Measurements from ENCODE around the gene CNMD. TPM values are rescaled to one million over a fixed set of nuclear protein-coding genes. Genes with fewer than 3 reads are reported as not detected.
"Not testable (repeated sequence)": the region's sequence is repeated elsewhere in the genome, so short reads cannot be mapped to it uniquely, and the experiment has no call there.

The CNMD gene
- total RNA-seq, 1 experiment from 2014 or later = 2.6 TPM

DNA sequence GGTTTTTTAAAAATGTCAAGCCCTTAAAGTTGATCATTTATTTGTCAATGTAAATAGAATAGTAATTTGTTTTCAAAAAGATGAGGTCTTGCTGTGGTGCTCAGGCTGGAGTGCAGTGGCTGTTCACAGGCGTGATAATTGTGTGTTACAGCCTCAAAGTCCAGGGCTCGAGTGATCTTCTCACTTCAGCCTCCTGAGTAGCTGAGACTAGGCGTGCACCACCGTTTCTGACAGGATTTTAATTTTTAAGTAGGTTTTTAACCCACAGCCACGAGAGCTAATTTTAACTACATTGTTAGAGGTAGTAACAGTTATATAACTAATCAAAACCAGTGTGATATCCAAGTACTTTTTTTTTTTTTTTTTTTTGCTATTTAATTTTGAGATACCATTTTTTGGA, 43.1 kb downstream of the CNMD start:
- H3K9me3 ChIP-seq (ENCODE audit: low read depth, low read length, poor library complexity, severe bottlenecking) = no peaks in the 10 kb centered on the region
- TF ChIP-seq CTCF (conservative IDR thresholded peaks at IDR 0.05; ENCODE audit: low read depth, low read length) (no peak), EZH2 (IDR thresholded peaks at IDR 0.05; ENCODE audit: borderline replicate concordance, low read depth, low read length, poor library complexity, severe bottlenecking) (no peak)
- no peak overlapping the region for H3K4me3 ChIP-seq (ENCODE audit: low read depth, low read length, poor library complexity, severe bottlenecking)
- intact Hi-C loops (cut with micrococcal nuclease; ENCODE audit: unreplicated experiment) = no loop called here
- BruUV-seq (replicated peaks) = no TSS peak
- no peaks in the 10 kb centered on the region for H3K4me1 ChIP-seq (ENCODE audit: insufficient read depth, low read length, poor library complexity, severe bottlenecking)
- H3K27ac ChIP-seq (ENCODE audit: low read depth, low read length, poor library complexity, severe bottlenecking) = no peak overlapping the region
- no peaks in the 10 kb centered on the region for H3K27me3 ChIP-seq (replicated peaks; ENCODE audit: insufficient read depth, low read depth, low read length, poor library complexity)
- H3K36me3 ChIP-seq (ENCODE audit: insufficient read depth, low read length, poor library complexity, severe bottlenecking) = no peaks in the 10 kb centered on the region
- CTCF ChIA-PET = no interaction called here
- POLR2A ChIA-PET (ENCODE audit: low non-redundant PET) = no interaction called here
- DNase-seq (ENCODE audit: low spot score) = no peak

- intact Hi-C loops (cut with micrococcal nuclease; ENCODE audit: unreplicated experiment) = no loop called here
- POLR2A ChIA-PET (ENCODE audit: low non-redundant PET) = no interaction called here
- Histone ChIP-seq H3K4me1 (ENCODE audit: insufficient read depth, low read length, poor library complexity, severe bottlenecking) (no peaks in the 10 kb centered on the region), H3K36me3 (ENCODE audit: insufficient read depth, low read length, poor library complexity, severe bottlenecking) (no peaks in the 10 kb centered on the region), H3K9me3 (ENCODE audit: low read depth, low read length, poor library complexity, severe bottlenecking) (no peaks in the 10 kb centered on the region), H3K27me3 (replicated peaks; ENCODE audit: insufficient read depth, low read depth, low read length, poor library complexity) (no peaks in the 10 kb centered on the region), H3K4me3 (ENCODE audit: low read depth, low read length, poor library complexity, severe bottlenecking) (no peak overlapping the region), H3K27ac (ENCODE audit: low read depth, low read length, poor library complexity, severe bottlenecking) (no peak overlapping the region)
- TF ChIP-seq CTCF (conservative IDR thresholded peaks at IDR 0.05; ENCODE audit: low read depth, low read length) (no peak), EZH2 (IDR thresholded peaks at IDR 0.05; ENCODE audit: borderline replicate concordance, low read depth, low read length, poor library complexity, severe bottlenecking) (no peak)
- BruUV-seq (replicated peaks) = no TSS peak
- CTCF ChIA-PET = no interaction called here
- DNase-seq (ENCODE audit: low spot score) = no peak
Measured at GRCh38 chr13:52695856-52696255, 43.8 kb downstream of the CNMD start.

DNA sequence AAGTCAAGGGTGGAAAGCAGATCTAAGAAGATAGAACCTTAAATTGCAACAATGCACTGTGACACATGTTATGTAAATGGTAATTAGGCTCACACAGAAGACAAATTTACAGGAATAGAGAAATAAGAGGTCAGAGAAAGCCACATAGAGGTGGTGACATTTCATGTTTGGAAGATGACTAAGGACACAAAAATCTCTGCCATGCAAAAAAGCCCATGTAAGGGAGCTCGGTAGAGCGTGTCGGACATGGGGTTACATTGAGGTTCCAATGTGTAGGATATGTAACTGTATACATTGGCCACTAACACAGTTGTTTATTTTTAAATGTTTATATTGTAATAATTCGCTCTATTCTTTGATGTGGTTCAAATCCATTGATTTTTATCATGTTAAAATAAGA, 53.2 kb downstream of the CNMD start:
- H3K9me3 ChIP-seq (ENCODE audit: low read depth, low read length, poor library complexity, severe bottlenecking) = no peaks in the 10 kb centered on the region
- TF ChIP-seq EZH2 (IDR thresholded peaks at IDR 0.05; ENCODE audit: borderline replicate concordance, low read depth, low read length, poor library complexity, severe bottlenecking) (no peak), CTCF (conservative IDR thresholded peaks at IDR 0.05; ENCODE audit: low read depth, low read length) (no peak)
- H3K4me3 ChIP-seq (ENCODE audit: low read depth, low read length, poor library complexity, severe bottlenecking) = no peak overlapping the region
- no peaks in the 10 kb centered on the region for H3K4me1 ChIP-seq (ENCODE audit: insufficient read depth, low read length, poor library complexity, severe bottlenecking)
- ChIA-PET POLR2A (ENCODE audit: low non-redundant PET) (no interaction called here), CTCF (no interaction called here)
- DNase-seq (ENCODE audit: low spot score) = no peak
- H3K27me3 ChIP-seq (replicated peaks; ENCODE audit: insufficient read depth, low read depth, low read length, poor library complexity) = no peaks in the 10 kb centered on the region
- intact Hi-C loops (cut with micrococcal nuclease; ENCODE audit: unreplicated experiment) = no loop called here
- H3K36me3 ChIP-seq (ENCODE audit: insufficient read depth, low read length, poor library complexity, severe bottlenecking) = peaks cover 30% of the 10 kb centered on the region
- no peak overlapping the region for H3K27ac ChIP-seq (ENCODE audit: low read depth, low read length, poor library complexity, severe bottlenecking)
- BruUV-seq (replicated peaks) = no TSS peak

- H3K27ac ChIP-seq (ENCODE audit: low read depth, low read length, poor library complexity, severe bottlenecking); DNase-seq (ENCODE audit: low spot score); BruUV-seq (replicated peaks); H3K4me3 ChIP-seq (ENCODE audit: low read depth, low read length, poor library complexity, severe bottlenecking); H3K9me3 ChIP-seq (ENCODE audit: low read depth, low read length, poor library complexity, severe bottlenecking); H3K27me3 ChIP-seq (replicated peaks; ENCODE audit: insufficient read depth, low read depth, low read length, poor library complexity); CTCF ChIA-PET; intact Hi-C loops (cut with micrococcal nuclease; ENCODE audit: unreplicated experiment); H3K4me1 ChIP-seq (ENCODE audit: insufficient read depth, low read length, poor library complexity, severe bottlenecking); POLR2A ChIA-PET (ENCODE audit: low non-redundant PET): not testable (repeated sequence)
- H3K36me3 ChIP-seq (ENCODE audit: insufficient read depth, low read length, poor library complexity, severe bottlenecking) = peaks cover 36% of the 10 kb centered on the region
Measured at GRCh38 chr13:52685806-52686205, 53.8 kb downstream of the CNMD start.
